HepG2 (cell line): ENCODE data around the gene STAG3. TPM values are rescaled to one million over a fixed set of nuclear protein-coding genes. Genes with fewer than 3 reads are reported as not detected.

Source experiments
- CCAR2 ChIP-seq: fragments of 200-400 bp; formaldehyde crosslinking; optimal IDR thresholded peaks from 2 replicates; pipeline ENCODE3; 2018; ENCODE audit warnings: low read depth, mild to moderate bottlenecking, low read length, moderate library complexity
- HNRNPK ChIP-seq: fragments of 200-400 bp; formaldehyde crosslinking; IDR thresholded peaks from 2 replicates; pipeline ENCODE4 v1.6.1; 2018; ENCODE audit warnings: low read length, low read depth, moderate library complexity, mild to moderate bottlenecking; ENCODE audit not compliant: poor library complexity, severe bottlenecking
- TOPORS ChIP-seq: sonication (generic); formaldehyde crosslinking; IDR thresholded peaks from 2 replicates; pipeline ENCODE4 v1.8.0; 2023; ENCODE audit warnings: mild to moderate bottlenecking, missing genetic modification reagents
- ZNF44 ChIP-seq: sonication (generic); formaldehyde crosslinking; IDR thresholded peaks from 2 replicates; pipeline ENCODE4 v1.5.1; 2020; ENCODE audit warnings: mild to moderate bottlenecking, missing genetic modification reagents
- ZNF607 ChIP-seq: sonication (generic); formaldehyde crosslinking; IDR thresholded peaks from 2 replicates; pipeline ENCODE4 v1.5.1; 2020; ENCODE audit warnings: missing genetic modification reagents, mild to moderate bottlenecking, borderline replicate concordance
- polyA plus RNA-seq, 8 experiments: library from polyadenylated mRNA; depleted of rRNA in 3 of 8; stranded (reverse) in 7 of 8; unstranded in 1 of 8; fragments of >200 nt; fragmentation: Illumina TruSeq in 4 of 8; extraction: Trizol in 4 of 8; gene quantifications; 2 replicates each; pipeline versions ENCODE4 v1.2.1 to v1.2.3, GENCODE V29; 2011 to 2016; ENCODE audit warnings: low read depth in 4 of 8, missing spikeins in 1 of 8, mixed read lengths in 1 of 8; ENCODE audit not compliant: insufficient read depth in 1 of 8
- total RNA-seq, 5 experiments: library from RNA; depleted of rRNA; stranded (reverse); fragments of >200 nt; fragmentation: Illumina TruSeq; extraction: Trizol; gene quantifications; 2 replicates each; pipeline ENCODE4 v1.2.3, GENCODE V29; 2016; ENCODE audit warnings: low read depth in 1 of 5
- TF ChIP-seq, protein P1 (sequence below): sonication (generic); formaldehyde crosslinking; IDR thresholded peaks from 2 replicates; pipeline ENCODE4 v1.4.0; 2020; ENCODE audit warnings: mild to moderate bottlenecking, missing genetic modification reagents
- TF ChIP-seq, protein P2 (sequence below): IDR thresholded peaks from 2 replicates; pipeline ENCODE4 v1.6.1; 2016; ENCODE audit warnings: low read depth, borderline replicate concordance
- TF ChIP-seq, protein P3 (sequence below), 2 experiments: IDR thresholded peaks; 2 replicates each; pipeline ENCODE4 v1.6.1; 2011 to 2012; ENCODE audit warnings: low read length in 2 of 2, borderline replicate concordance in 1 of 2, low read depth in 1 of 2, mild to moderate bottlenecking in 1 of 2, moderate library complexity in 1 of 2
- TF ChIP-seq, protein P4 (sequence below), 2 experiments: sonication (generic) in 1 of 2; formaldehyde crosslinking in 1 of 2; IDR thresholded peaks; 2 replicates each; pipeline versions ENCODE4 v1.4.0 to v1.6.1; 2016 to 2020; ENCODE audit warnings: borderline replicate concordance in 1 of 2, low read depth in 1 of 2, mild to moderate bottlenecking in 1 of 2, missing genetic modification reagents in 1 of 2

The STAG3 gene
- total and polyA plus RNA-seq, 2 of the 13 experiments (the other 11 are each of a cell fraction or from before 2014, with no cell fraction given), result 0.09 to 0.33 TPM

DNA sequence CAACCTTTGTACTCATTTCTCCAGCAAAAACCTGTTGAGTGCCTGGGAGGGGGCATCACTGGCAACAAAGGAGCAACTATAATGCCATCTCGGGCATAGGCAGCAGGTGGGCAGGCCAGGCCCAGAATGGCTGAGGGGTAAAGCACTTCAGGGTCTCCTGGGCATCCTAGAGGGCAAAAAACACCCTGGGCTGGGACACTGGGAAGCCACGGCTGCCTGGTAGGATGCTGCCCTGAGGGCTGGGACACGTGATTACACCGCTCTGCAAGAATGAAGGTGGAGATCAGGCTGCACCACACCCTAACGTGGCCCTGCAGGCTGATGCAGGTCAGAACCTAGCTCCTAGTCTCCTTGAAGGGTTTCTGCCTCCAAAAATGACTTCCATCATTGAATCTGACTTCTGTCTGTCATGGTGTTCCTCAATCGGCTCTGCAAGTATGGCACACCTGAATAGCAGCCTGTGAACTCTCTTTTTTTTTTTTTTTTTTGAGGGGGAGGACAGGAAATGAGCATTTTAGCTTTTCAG, 14.6 kb upstream of the STAG3 start (continued):
- TF ChIP-seq, protein P1, sequence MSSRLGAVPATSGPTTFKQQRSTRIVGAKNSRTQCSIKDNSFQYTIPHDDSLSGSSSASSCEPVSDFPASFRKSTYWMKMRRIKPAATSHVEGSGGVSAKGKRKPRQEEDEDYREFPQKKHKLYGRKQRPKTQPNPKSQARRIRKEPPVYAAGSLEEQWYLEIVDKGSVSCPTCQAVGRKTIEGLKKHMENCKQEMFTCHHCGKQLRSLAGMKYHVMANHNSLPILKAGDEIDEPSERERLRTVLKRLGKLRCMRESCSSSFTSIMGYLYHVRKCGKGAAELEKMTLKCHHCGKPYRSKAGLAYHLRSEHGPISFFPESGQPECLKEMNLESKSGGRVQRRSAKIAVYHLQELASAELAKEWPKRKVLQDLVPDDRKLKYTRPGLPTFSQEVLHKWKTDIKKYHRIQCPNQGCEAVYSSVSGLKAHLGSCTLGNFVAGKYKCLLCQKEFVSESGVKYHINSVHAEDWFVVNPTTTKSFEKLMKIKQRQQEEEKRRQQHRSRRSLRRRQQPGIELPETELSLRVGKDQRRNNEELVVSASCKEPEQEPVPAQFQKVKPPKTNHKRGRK (CRISPR knock-in tag), result no peak
- TF ChIP-seq HNRNPK, result no peak
- no peak for TF ChIP-seq ZNF44 (CRISPR knock-in tag)
- TF ChIP-seq, protein P2, sequence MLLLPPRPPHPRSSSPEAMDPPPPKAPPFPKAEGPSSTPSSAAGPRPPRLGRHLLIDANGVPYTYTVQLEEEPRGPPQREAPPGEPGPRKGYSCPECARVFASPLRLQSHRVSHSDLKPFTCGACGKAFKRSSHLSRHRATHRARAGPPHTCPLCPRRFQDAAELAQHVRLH (CRISPR knock-in tag), result no peak
- no peak for TF ChIP-seq ZNF607
- TF ChIP-seq, protein P3, sequence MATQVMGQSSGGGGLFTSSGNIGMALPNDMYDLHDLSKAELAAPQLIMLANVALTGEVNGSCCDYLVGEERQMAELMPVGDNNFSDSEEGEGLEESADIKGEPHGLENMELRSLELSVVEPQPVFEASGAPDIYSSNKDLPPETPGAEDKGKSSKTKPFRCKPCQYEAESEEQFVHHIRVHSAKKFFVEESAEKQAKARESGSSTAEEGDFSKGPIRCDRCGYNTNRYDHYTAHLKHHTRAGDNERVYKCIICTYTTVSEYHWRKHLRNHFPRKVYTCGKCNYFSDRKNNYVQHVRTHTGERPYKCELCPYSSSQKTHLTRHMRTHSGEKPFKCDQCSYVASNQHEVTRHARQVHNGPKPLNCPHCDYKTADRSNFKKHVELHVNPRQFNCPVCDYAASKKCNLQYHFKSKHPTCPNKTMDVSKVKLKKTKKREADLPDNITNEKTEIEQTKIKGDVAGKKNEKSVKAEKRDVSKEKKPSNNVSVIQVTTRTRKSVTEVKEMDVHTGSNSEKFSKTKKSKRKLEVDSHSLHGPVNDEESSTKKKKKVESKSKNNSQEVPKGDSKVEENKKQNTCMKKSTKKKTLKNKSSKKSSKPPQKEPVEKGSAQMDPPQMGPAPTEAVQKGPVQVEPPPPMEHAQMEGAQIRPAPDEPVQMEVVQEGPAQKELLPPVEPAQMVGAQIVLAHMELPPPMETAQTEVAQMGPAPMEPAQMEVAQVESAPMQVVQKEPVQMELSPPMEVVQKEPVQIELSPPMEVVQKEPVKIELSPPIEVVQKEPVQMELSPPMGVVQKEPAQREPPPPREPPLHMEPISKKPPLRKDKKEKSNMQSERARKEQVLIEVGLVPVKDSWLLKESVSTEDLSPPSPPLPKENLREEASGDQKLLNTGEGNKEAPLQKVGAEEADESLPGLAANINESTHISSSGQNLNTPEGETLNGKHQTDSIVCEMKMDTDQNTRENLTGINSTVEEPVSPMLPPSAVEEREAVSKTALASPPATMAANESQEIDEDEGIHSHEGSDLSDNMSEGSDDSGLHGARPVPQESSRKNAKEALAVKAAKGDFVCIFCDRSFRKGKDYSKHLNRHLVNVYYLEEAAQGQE (IDR thresholded peaks at IDR 0.05; ENCODE audit: borderline replicate concordance in 1 of 2, low read depth in 1 of 2, low read length in 2 of 2), result no peak
- TF ChIP-seq, protein P4, sequence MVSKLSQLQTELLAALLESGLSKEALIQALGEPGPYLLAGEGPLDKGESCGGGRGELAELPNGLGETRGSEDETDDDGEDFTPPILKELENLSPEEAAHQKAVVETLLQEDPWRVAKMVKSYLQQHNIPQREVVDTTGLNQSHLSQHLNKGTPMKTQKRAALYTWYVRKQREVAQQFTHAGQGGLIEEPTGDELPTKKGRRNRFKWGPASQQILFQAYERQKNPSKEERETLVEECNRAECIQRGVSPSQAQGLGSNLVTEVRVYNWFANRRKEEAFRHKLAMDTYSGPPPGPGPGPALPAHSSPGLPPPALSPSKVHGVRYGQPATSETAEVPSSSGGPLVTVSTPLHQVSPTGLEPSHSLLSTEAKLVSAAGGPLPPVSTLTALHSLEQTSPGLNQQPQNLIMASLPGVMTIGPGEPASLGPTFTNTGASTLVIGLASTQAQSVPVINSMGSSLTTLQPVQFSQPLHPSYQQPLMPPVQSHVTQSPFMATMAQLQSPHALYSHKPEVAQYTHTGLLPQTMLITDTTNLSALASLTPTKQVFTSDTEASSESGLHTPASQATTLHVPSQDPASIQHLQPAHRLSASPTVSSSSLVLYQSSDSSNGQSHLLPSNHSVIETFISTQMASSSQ (IDR thresholded peaks at IDR 0.05; ENCODE audit: low read depth), result no peak
- TF ChIP-seq, protein P4 (CRISPR knock-in tag; IDR thresholded peaks at IDR 0.05; ENCODE audit: borderline replicate concordance), result no peak
- TF ChIP-seq CCAR2, result no peak
- no peak for TF ChIP-seq TOPORS (CRISPR knock-in tag)
